ENCODE measurements around the gene HSPB3.
A peak's percentile ranks its signal among the peaks of the same experiment; 100 is the strongest.
"Not testable (repeated sequence)": the region's sequence is repeated elsewhere in the genome, so short reads cannot be mapped to it uniquely, and the experiment has no call there.

The HSPB3 gene
- 0 reads per million in 2 experiments for total RNA-seq

- no peak for DNase-seq (ENCODE audit: low read depth)
Observed at GRCh38 chr5:54455413-54456157, at the start of gene HSPB3. Gene HSPB3, plus strand, starts transcription at chr5:54455699. Its CDS starts 91 bp downstream, at chr5:54455790.

GRCh38 chr5:54411176-54411575 lies 44.3 kb upstream of the HSPB3 start:
- no peak for DNase-seq (ENCODE audit: low read depth)

GRCh38 chr5:54412913-54413312 lies 42.6 kb upstream of the HSPB3 start:
- DNase-seq (ENCODE audit: low read depth), result no peak

GRCh38 chr5:54415147-54415546 lies 40.4 kb upstream of the HSPB3 start:
- no peak for DNase-seq (ENCODE audit: low read depth)

GRCh38 chr5:54415896-54416601 lies 39.5 kb upstream of the HSPB3 start:
- DNase-seq (ENCODE audit: low read depth), result no peak

- DNase-seq (ENCODE audit: low read depth), result peak; percentile 1
Observed at GRCh38 chr5:54419573-54420423, 35.7 kb upstream of the HSPB3 start.

GRCh38 chr5:54420511-54420910 lies 35.0 kb upstream of the HSPB3 start:
- DNase-seq (ENCODE audit: low read depth), result not testable (repeated sequence)

GRCh38 chr5:54421976-54422375 lies 33.5 kb upstream of the HSPB3 start:
- DNase-seq (ENCODE audit: low read depth), result no peak

- no peak for DNase-seq (ENCODE audit: low read depth)
Observed at GRCh38 chr5:54425258-54425657, 30.2 kb upstream of the HSPB3 start.

GRCh38 chr5:54426209-54426608 lies 29.3 kb upstream of the HSPB3 start:
- no peak for DNase-seq (ENCODE audit: low read depth)

- DNase-seq (ENCODE audit: low read depth), result not testable (repeated sequence)
Observed at GRCh38 chr5:54434650-54435049, 20.8 kb upstream of the HSPB3 start.

- no peak for DNase-seq (ENCODE audit: low read depth)
Observed at GRCh38 chr5:54438620-54439389, 16.7 kb upstream of the HSPB3 start.

GRCh38 chr5:54440456-54440893 lies 15.0 kb upstream of the HSPB3 start:
- no peak for DNase-seq (ENCODE audit: low read depth)

GRCh38 chr5:54442271-54442670 lies 13.2 kb upstream of the HSPB3 start:
- no peak for DNase-seq (ENCODE audit: low read depth)

- no peak for DNase-seq (ENCODE audit: low read depth)
Observed at GRCh38 chr5:54443270-54443669, 12.2 kb upstream of the HSPB3 start.

- DNase-seq (ENCODE audit: low read depth), result no peak
Observed at GRCh38 chr5:54445691-54446378, 9.7 kb upstream of the HSPB3 start.

GRCh38 chr5:54446379-54446732 lies 9.1 kb upstream of the HSPB3 start:
- no peak for DNase-seq (ENCODE audit: low read depth)

- DNase-seq (ENCODE audit: low read depth), result no peak
Observed at GRCh38 chr5:54449923-54450322, 5.6 kb upstream of the HSPB3 start.

- DNase-seq (ENCODE audit: low read depth), result no peak
Observed at GRCh38 chr5:54450542-54450941, 5.0 kb upstream of the HSPB3 start.

GRCh38 chr5:54453046-54453445 lies 2.5 kb upstream of the HSPB3 start:
- no peak for DNase-seq (ENCODE audit: low read depth)

GRCh38 chr5:54454602-54455001 lies 897 bp upstream of the HSPB3 start:
- DNase-seq (ENCODE audit: low read depth), result no peak

Measured in T follicular helper cell (primary cell).